Islet of Langerhans (tissue), 1 donor: ENCODE results near the gene STK39.
"Not testable (repeated sequence)": the region's sequence is repeated elsewhere in the genome, so short reads cannot be mapped to it uniquely, and the experiment has no call there.

Experiments
- FAIRE-seq: peaks from one replicate; lab custom pipeline; 2011; peaks lifted over from hg19 to GRCh38; lab: Jason Lieb, UNC

STK39 gene

GRCh38 chr2:168081452-168081851 lies 165.9 kb downstream of the STK39 start:
- FAIRE-seq: not testable (repeated sequence)

GRCh38 chr2:168079236-168079635 lies 168.2 kb downstream of the STK39 start:
- no peak for FAIRE-seq

DNA sequence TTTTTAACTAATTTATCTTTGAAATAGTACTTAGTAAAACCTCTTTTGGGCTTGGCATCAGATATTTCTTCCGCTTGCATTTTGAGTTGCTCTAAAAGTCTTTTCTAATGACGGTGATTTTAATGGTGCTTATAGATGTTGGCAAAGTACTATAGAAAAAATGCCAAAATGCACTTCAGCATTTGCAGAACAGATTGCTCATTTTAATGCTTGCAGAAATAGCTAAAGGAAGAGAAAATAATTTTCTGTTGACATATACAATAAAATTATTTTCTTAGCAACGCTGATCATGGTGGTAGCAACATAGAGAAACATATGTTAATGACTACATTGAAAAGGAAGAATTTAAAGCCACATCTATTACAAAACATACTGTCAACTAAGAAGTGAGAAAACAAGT lies 170.7 kb downstream of the STK39 start:
- no peak for FAIRE-seq

GRCh38 chr2:168075446-168075845 lies 171.9 kb downstream of the STK39 start:
- no peak for FAIRE-seq

- FAIRE-seq: no peak
Observed at GRCh38 chr2:168072626-168073303, 174.6 kb downstream of the STK39 start.

DNA sequence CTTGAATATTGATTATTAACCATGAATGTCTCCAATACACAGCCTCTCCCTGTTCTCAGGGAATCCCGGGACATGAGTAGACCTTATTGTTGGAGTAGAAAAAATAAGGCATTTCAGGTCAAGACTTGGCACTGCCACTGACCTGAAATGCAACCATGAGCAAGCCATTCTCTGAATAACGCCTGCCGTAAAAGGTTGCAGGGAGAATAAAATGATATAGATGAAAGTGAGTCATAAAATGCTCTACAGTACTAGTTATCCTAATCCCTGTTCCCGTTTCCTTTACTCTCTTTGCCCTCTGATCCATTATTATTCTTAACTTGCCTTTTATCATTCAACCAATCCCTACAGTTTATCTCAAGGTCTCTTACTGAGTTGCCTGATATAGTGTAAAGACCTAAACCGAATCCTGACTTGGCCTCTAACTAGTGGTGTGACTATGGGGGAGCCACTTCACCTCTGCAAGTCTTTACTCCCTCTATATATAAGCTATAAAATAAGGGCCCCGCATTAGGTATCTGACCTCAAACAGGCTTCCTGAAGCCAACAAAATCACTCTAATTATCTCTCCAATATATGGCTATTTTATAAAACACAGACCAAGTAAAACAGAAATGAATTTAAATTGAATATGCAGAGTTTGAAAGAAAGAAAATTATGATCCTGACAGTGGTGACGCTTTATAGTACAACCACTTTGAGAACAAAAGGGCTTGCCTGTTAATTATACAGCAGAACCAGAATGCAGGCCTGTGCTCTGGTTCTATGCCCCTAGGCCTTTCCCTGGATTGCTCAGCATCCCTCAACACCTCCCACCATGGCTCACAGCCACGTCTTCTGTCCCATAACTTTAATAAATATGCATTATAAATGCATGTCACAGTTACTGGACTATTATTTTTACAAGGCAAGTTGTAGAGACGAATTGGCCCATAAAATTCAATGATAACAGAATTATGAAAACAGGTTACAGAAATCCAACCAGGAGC lies 183.1 kb downstream of the STK39 start:
- FAIRE-seq: no peak

- FAIRE-seq: no peak
Observed at GRCh38 chr2:168062936-168063335, 184.5 kb downstream of the STK39 start.

GRCh38 chr2:168062054-168062453 lies 185.3 kb downstream of the STK39 start:
- no peak for FAIRE-seq

DNA sequence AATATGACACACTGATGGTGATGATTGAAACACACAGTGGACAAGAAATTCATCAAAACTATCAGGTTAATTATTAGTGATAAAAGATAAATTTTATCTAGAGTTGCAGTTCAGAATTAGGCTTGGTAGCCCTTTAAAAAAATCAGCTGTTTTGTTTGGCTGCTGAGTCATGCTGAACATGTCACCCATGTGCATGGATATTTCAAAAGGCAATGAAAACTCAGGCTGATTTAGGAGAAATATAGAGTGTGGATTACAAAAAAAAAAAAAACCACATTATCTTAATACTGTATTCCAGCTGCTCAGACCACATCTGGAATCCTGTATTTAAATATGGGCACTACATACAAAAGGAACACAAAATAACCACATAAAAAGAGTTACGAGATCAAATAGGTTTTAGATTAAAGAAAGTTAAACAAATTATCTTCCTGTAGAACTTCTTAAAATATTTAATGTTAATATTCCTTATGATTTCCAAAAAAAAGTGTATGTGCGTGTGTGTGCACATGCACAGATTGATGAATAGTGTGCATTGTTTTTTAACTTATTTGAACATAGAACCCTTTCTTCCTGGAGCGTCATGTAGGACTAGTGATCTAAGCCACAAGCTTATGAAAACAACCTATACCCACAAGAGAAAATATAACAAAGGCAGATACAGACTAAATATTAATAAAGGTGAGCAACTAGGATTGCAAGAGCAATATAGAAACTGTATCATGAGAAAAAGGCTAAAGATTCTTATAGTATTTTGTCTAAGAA lies 186.2 kb downstream of the STK39 start:
- FAIRE-seq: peak; percentile 82

GRCh38 chr2:168059758-168060157 lies 187.6 kb downstream of the STK39 start:
- FAIRE-seq: peak; percentile 51

- FAIRE-seq: no peak
Observed at GRCh38 chr2:168058675-168059074, 188.7 kb downstream of the STK39 start.

DNA sequence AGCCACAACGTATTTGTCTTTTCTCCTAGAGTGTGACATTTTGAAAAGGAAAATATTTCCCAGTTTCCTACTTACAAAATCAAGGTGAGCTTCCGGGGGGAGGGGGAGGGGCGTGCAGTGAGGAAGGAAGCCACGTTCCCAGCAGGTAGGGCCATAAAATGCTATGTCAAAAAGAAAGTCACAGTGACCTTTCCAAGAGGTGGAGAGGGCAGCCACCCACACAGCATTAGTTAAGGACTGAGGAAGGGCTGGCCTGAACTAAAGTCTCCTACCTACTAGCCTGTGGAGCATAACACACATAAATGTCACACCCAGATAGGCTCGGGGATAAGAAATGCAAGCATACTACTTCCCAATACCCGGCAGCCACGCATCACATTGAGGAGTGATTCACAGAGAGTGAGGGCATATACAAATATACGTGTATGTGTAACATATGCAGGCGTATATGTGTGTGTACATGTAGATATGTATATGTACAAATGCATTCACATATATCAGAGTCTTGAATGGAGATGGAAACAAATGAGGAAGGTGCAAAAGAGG lies 191.1 kb downstream of the STK39 start:
- FAIRE-seq: no peak

DNA sequence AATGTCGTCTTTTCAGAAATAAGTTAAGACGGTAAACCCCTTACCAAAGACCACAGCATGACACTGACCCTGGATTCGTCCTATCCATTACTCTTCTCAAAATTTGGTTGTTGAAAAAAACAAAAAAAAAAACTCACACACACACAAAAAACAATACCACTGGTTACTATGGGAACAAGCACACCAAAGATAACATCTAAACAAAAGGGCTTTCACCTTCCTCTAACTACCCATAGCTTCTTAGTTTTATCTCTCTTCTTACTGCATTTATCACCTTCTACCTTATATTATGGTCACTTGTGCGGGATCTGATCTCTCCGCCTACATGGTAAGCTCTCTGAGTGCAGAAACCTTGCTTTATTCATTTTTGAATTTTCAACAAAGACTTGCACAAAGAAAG lies 192.7 kb downstream of the STK39 start:
- FAIRE-seq: no peak

GRCh38 chr2:168053676-168054075 lies 193.7 kb downstream of the STK39 start:
- no peak for FAIRE-seq

GRCh38 chr2:168052773-168053172 lies 194.6 kb downstream of the STK39 start:
- FAIRE-seq: no peak

DNA sequence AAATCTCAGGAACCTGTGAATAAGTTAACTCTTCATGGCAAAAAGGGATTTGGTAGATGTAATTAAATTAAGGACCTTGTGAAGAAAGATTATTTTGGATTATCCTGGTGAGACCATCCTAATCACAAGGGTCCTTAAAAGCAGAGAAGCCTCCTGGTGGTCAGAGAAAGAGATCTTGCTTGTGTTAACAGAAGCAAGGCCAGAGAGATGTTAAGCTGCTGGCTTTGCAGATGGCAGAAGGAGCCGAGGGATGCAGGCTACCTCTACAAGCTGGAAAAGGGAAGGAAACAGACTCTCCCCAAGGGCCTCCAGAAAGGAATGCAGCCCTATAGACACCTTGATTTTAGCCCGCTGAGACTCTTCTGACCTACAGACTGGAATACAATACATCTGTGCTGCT lies 197.0 kb downstream of the STK39 start:
- no peak for FAIRE-seq

- FAIRE-seq: no peak
Observed at GRCh38 chr2:168049609-168050008, 197.8 kb downstream of the STK39 start.

DNA sequence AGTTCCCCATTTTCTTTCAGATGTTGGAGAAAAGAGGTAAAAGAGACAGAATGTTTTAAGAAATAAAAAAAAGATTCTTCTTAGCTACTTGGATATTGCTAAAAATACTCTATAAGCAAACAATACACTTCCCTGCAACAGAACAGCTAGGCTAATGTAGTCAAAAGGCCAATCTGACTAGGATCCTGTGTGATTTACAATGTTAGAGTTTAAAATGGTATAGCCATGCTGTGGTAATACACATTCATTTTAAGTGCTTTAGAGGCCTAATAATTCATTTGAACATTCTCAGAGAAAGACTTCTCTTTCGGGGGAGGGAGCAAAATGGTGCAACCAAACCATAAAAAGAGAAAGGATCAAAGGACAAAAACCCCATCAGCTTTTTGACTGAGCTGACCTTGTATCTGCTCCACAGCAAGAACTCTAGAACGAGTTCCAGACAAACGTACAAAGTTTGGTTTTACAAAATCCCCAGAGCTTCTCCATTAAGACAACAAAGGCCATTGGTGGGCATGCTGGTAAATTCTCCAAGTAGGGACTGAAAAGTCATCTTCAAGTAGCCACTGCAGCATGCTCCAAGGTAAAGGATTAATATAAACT lies 200.2 kb downstream of the STK39 start:
- no peak for FAIRE-seq

GRCh38 chr2:168044579-168044978 lies 202.8 kb downstream of the STK39 start:
- no peak for FAIRE-seq

GRCh38 chr2:168044176-168044575 lies 203.2 kb downstream of the STK39 start:
- no peak for FAIRE-seq

GRCh38 chr2:168042127-168042824 lies 205.1 kb downstream of the STK39 start:
- FAIRE-seq: not testable (repeated sequence)
